H9 (cell line): ENCODE measurements around the gene GAS2L2. TPM values are rescaled to one million over a fixed set of nuclear protein-coding genes. Genes with fewer than 3 reads are reported as not detected.

Source experiments
- DNase-seq: peaks from one replicate; pipeline ENCODE4 v3.0.0-alpha.2; 2017
- H2AFZ ChIP-seq: one replicate; pipeline ENCODE4 v1.6.1; 2013; ENCODE audit warnings: mild to moderate bottlenecking, low read length, control low read depth, moderate library complexity
- H2AK5ac ChIP-seq: 2 replicates; pipeline ENCODE4 v1.6.1; 2013; ENCODE audit warnings: low read length, control low read depth, mixed read lengths; ENCODE audit not compliant: insufficient read length
- H2BK120ac ChIP-seq: one replicate; pipeline ENCODE4 v1.6.1; 2013; ENCODE audit warnings: low read depth, mild to moderate bottlenecking, low read length, control low read depth, inconsistent platforms; ENCODE audit not compliant: poor library complexity, severe bottlenecking
- H2BK12ac ChIP-seq: 2 replicates; pipeline ENCODE4 v1.6.1; 2013; ENCODE audit warnings: low read length, control low read depth, mixed read lengths, low read depth; ENCODE audit not compliant: insufficient read length
- H2BK15ac ChIP-seq: 2 replicates; pipeline ENCODE4 v1.6.1; 2013; ENCODE audit warnings: low read depth, low read length, control low read depth
- H2BK20ac ChIP-seq: one replicate; pipeline ENCODE4 v1.6.1; 2013; ENCODE audit warnings: low read depth, mild to moderate bottlenecking, low read length, control low read depth, inconsistent platforms; ENCODE audit not compliant: poor library complexity, severe bottlenecking
- H2BK5ac ChIP-seq: 2 replicates; pipeline ENCODE4 v1.6.1; 2013; ENCODE audit warnings: low read length, control low read depth, mixed read lengths; ENCODE audit not compliant: insufficient read length
- H3K14ac ChIP-seq: 2 replicates; pipeline ENCODE4 v1.6.1; 2013; ENCODE audit warnings: low read length, control low read depth; ENCODE audit not compliant: insufficient read depth
- H3K18ac ChIP-seq: 2 replicates; pipeline ENCODE4 v1.6.1; 2013; ENCODE audit warnings: low read depth, mild to moderate bottlenecking, mixed read lengths, low read length, control low read depth; ENCODE audit not compliant: insufficient read length
- H3K23ac ChIP-seq: 2 replicates; pipeline ENCODE4 v1.6.1; 2013; ENCODE audit warnings: low read length, control low read depth, mixed read lengths, low read depth; ENCODE audit not compliant: insufficient read length
- H3K23me2 ChIP-seq: 2 replicates; pipeline ENCODE4 v1.6.1; 2013; ENCODE audit warnings: low read depth, mild to moderate bottlenecking, mixed read lengths, low read length, control low read depth; ENCODE audit not compliant: insufficient read length, poor library complexity, severe bottlenecking
- H3K27ac ChIP-seq: 2 replicates; pipeline ENCODE4 v1.5.1; 2013; ENCODE audit warnings: low read length, control low read depth, mixed read lengths, low read depth; ENCODE audit not compliant: insufficient read length
- H3K27me3 ChIP-seq: 2 replicates; pipeline ENCODE4 v1.6.1; 2013; ENCODE audit warnings: low read length, control low read depth, inconsistent platforms; ENCODE audit not compliant: insufficient read depth
- H3K4ac ChIP-seq: 2 replicates; pipeline ENCODE4 v1.6.1; 2013; ENCODE audit warnings: low read depth, mild to moderate bottlenecking, control low read depth, inconsistent platforms, low read length, moderate library complexity
- H3K4me1 ChIP-seq: 2 replicates; pipeline ENCODE4 v1.6.1; 2013; ENCODE audit warnings: low read length, control low read depth, inconsistent platforms; ENCODE audit not compliant: insufficient read depth
- H3K4me2 ChIP-seq: 2 replicates; pipeline ENCODE4 v1.6.1; 2013; ENCODE audit warnings: low read length, control low read depth, mixed read lengths; ENCODE audit not compliant: insufficient read length, insufficient read depth
- H3K56ac ChIP-seq: 2 replicates; pipeline ENCODE4 v1.6.1; 2013; ENCODE audit warnings: low read depth, mild to moderate bottlenecking, mixed read lengths, low read length, control low read depth; ENCODE audit not compliant: insufficient read length
- H3K79me1 ChIP-seq: 2 replicates; pipeline ENCODE4 v1.6.1; 2013; ENCODE audit warnings: low read depth, mild to moderate bottlenecking, moderate library complexity, low read length, control low read depth, inconsistent platforms; ENCODE audit not compliant: insufficient read depth, poor library complexity, severe bottlenecking
- H3K79me2 ChIP-seq: 2 replicates; pipeline ENCODE4 v1.6.1; 2013; ENCODE audit warnings: low read length, control low read depth, inconsistent platforms; ENCODE audit not compliant: insufficient read depth
- H3K9ac ChIP-seq: 2 replicates; pipeline ENCODE4 v1.6.1; 2013; ENCODE audit warnings: low read length, control low read depth, mixed read lengths; ENCODE audit not compliant: insufficient read length; ENCODE audit errors: extremely low read depth
- H3K9me3 ChIP-seq: one replicate; pipeline ENCODE4 v1.6.1; 2013; ENCODE audit warnings: low read depth, low read length, inconsistent platforms; ENCODE audit not compliant: control insufficient read depth
- H3T11ph ChIP-seq: one replicate; pipeline ENCODE4 v1.6.1; 2013; ENCODE audit warnings: mild to moderate bottlenecking, low read length, control low read depth, inconsistent platforms
- H4K20me1 ChIP-seq: one replicate; pipeline ENCODE4 v1.6.1; 2013; ENCODE audit not compliant: control insufficient read depth, insufficient read length, insufficient read depth
- H4K5ac ChIP-seq: 2 replicates; pipeline ENCODE4 v1.6.1; 2013; ENCODE audit warnings: low read depth, mild to moderate bottlenecking, mixed read lengths, low read length, control low read depth; ENCODE audit not compliant: insufficient read length
- H4K8ac ChIP-seq: replicated peaks from 2 replicates; pipeline ENCODE4 v1.6.1; 2013; ENCODE audit warnings: low read length, control low read depth, mixed read lengths, low read depth; ENCODE audit not compliant: insufficient read length
- H4K91ac ChIP-seq: 2 replicates; pipeline ENCODE4 v1.6.1; 2013; ENCODE audit warnings: low read depth, mild to moderate bottlenecking, moderate library complexity, mixed read lengths, low read length, control low read depth; ENCODE audit not compliant: insufficient read length
- H3K27ac Mint-ChIP-seq, 3 experiments: 2 replicates in 2 of 3; 3 replicates in 1 of 3; pipeline ENCODE4 v1.8.0; 2020 to 2021; ENCODE audit warnings: mixed read lengths in 3 of 3, mild to moderate bottlenecking in 1 of 3, moderate library complexity in 1 of 3
- H3K27me3 Mint-ChIP-seq: 2 replicates; pipeline ENCODE4 v1.8.0; 2021; ENCODE audit warnings: low read depth, mild to moderate bottlenecking, moderate library complexity, mixed read lengths
- H3K36me3 Mint-ChIP-seq, 3 experiments: 2 replicates in 2 of 3; 3 replicates in 1 of 3; pipeline ENCODE4 v1.8.0; 2020 to 2021; ENCODE audit warnings: low read depth in 3 of 3, mixed read lengths in 3 of 3; ENCODE audit not compliant: insufficient read depth in 1 of 3
- H3K4me1 Mint-ChIP-seq, 2 experiments: 2 replicates each; pipeline ENCODE4 v1.8.0; 2020; ENCODE audit warnings: mixed read lengths in 2 of 2
- H3K4me3 Mint-ChIP-seq, 2 experiments: 2 replicates in 1 of 2; 3 replicates in 1 of 2; pipeline ENCODE4 v1.8.0; 2020 to 2021; ENCODE audit warnings: mild to moderate bottlenecking in 2 of 2, mixed read lengths in 2 of 2, moderate library complexity in 1 of 2
- H3K9me3 Mint-ChIP-seq, 2 experiments: 2 replicates in 1 of 2; 3 replicates in 1 of 2; pipeline ENCODE4 v1.8.0; 2020; ENCODE audit warnings: mild to moderate bottlenecking in 2 of 2, mixed read lengths in 2 of 2, moderate library complexity in 1 of 2
- CTCF ChIP-seq: fragments of 200-600 bp; sonication (generic); conservative IDR thresholded peaks from 3 replicates; pipeline ENCODE4 v1.8.0; 2021; ENCODE audit warnings: antibody characterized with exemption, mild to moderate bottlenecking
- WGBS: extraction: QIAGEN DNeasy Blood & Tissue Kit; methylation state at CpG from one replicate; pipeline ENCODE4 v1.1.7; 2013; ENCODE audit warnings: missing lambda C conversion rate, low lambda C conversion rate, mixed read lengths; ENCODE audit not compliant: insufficient read length; ENCODE audit errors: extremely low coverage; 5-methylcytosine and 5-hydroxymethylcytosine counted together
- total RNA-seq: library from RNA; stranded (reverse); gene quantifications from 2 replicates; pipeline ENCODE4 v1.2.1, GENCODE V29; 2021

The GAS2L2 gene
- total RNA-seq, 1 experiment from 2014 or later = not detected

- Histone ChIP-seq H2BK15ac (no peak overlapping the region), H4K8ac (no peak overlapping the region), H3K14ac (no peak overlapping the region), H4K91ac (no peak overlapping the region), H3K27me3 (no peaks in the 10 kb centered on the region), H3K27ac (no peak overlapping the region), H3K4me2 (no peak overlapping the region), H3K9me3 (no peaks in the 10 kb centered on the region), H3K4me1 (no peaks in the 10 kb centered on the region), H2BK120ac (no peak overlapping the region), H3K9ac (no peak overlapping the region), H2BK5ac (no peak overlapping the region), H3K4ac (no peak overlapping the region), H3K56ac (no peak overlapping the region), H4K20me1 (no peaks in the 10 kb centered on the region), H4K5ac (no peak overlapping the region), H3K23ac (no peak overlapping the region), H3K18ac (no peak overlapping the region), H2BK12ac (no peak overlapping the region), H2AFZ (no peak overlapping the region), H3K79me2 (no peaks in the 10 kb centered on the region), H3K79me1 (no peaks in the 10 kb centered on the region), H3T11ph (no peak overlapping the region), H2BK20ac (no peak overlapping the region), H2AK5ac (no peak overlapping the region), H3K23me2 (no peaks in the 10 kb centered on the region)
- DNase-seq = no peak
- WGBS = no CpG with 5 or more reads among the region's 2 CpGs
- no peaks in the 10 kb centered on the region for H3K36me3 Mint-ChIP-seq
- H3K4me1 Mint-ChIP-seq = peaks cover 0 to 7% of the 10 kb centered on the region in 2 experiments; a peak in 1 of 4 replicates
- peaks cover 46% of the 10 kb centered on the region for H3K27me3 Mint-ChIP-seq
- TF ChIP-seq CTCF = no peak
- no peak overlapping the region for H3K27ac Mint-ChIP-seq
- H3K4me3 Mint-ChIP-seq = no peak overlapping the region
- H3K9me3 Mint-ChIP-seq = no peaks in the 10 kb centered on the region
Observed at GRCh38 chr17:35784895-35785294, 31.9 kb upstream of the GAS2L2 start.
